NCI-H187 (cell line): ENCODE measurements around the gene RBMXL3.
"Not testable (repeated sequence)": the region's sequence is repeated elsewhere in the genome, so short reads cannot be mapped to it uniquely, and the experiment has no call there.

ENCODE experiments used
- DNase-seq, 2 experiments: peaks; one replicate each; lab custom pipeline; 2025; lab: John Stamatoyannopoulos, UW

RBMXL3 gene

GRCh38 chrX:115189110-115189509, at the start of gene RBMXL3:
Gene RBMXL3, plus strand, starts transcription at chrX:115189410. Its CDS starts 32 bp downstream, at chrX:115189442.
- no peak for DNase-seq

- DNase-seq, result no peak
Measured at GRCh38 chrX:115142057-115142456, 47.2 kb upstream of the RBMXL3 start.

- DNase-seq, result no peak
Measured at GRCh38 chrX:115147220-115147619, 42.0 kb upstream of the RBMXL3 start.

- DNase-seq, result no peak
Measured at GRCh38 chrX:115173181-115173580, 16.0 kb upstream of the RBMXL3 start.

- DNase-seq, result no peak
Measured at GRCh38 chrX:115174548-115174947, 14.7 kb upstream of the RBMXL3 start.

GRCh38 chrX:115177932-115178331, 11.3 kb upstream of the RBMXL3 start:
- no peak for DNase-seq

GRCh38 chrX:115178473-115178872, 10.7 kb upstream of the RBMXL3 start:
- DNase-seq, result no peak

GRCh38 chrX:115183980-115184379, 5.2 kb upstream of the RBMXL3 start:
- no peak for DNase-seq

GRCh38 chrX:115189646-115190635, 731 bp downstream of the RBMXL3 start:
- no peak for DNase-seq

- DNase-seq, result no peak
Measured at GRCh38 chrX:115190636-115191489, 1.7 kb downstream of the RBMXL3 start.

GRCh38 chrX:115191490-115192243, 2.5 kb downstream of the RBMXL3 start:
- no peak for DNase-seq

- no peak for DNase-seq
Measured at GRCh38 chrX:115192244-115192700, 3.1 kb downstream of the RBMXL3 start.

- no peak for DNase-seq
Measured at GRCh38 chrX:115204040-115204439, 14.8 kb downstream of the RBMXL3 start.

- DNase-seq, result not testable (repeated sequence)
Measured at GRCh38 chrX:115209547-115209946, 20.3 kb downstream of the RBMXL3 start.

- DNase-seq, result no peak
Measured at GRCh38 chrX:115214151-115214550, 24.9 kb downstream of the RBMXL3 start.

GRCh38 chrX:115214605-115215004, 25.4 kb downstream of the RBMXL3 start:
- no peak for DNase-seq

- DNase-seq, result not testable (repeated sequence)
Measured at GRCh38 chrX:115217346-115217745, 28.1 kb downstream of the RBMXL3 start.

GRCh38 chrX:115226929-115227328, 37.7 kb downstream of the RBMXL3 start:
- DNase-seq, result no peak

- no peak for DNase-seq
Measured at GRCh38 chrX:115229337-115230003, 40.3 kb downstream of the RBMXL3 start.

- no peak for DNase-seq
Measured at GRCh38 chrX:115232933-115233496, 43.8 kb downstream of the RBMXL3 start.
